HepG2 (cell line): ENCODE data around the gene SMKR1. TPM values are rescaled to one million over a fixed set of nuclear protein-coding genes. Genes with fewer than 3 reads are reported as not detected.

Experiments
- ATAC-seq: fragments of 200-7000 bp; cut with Tn5 transposase; 3 replicates; pipeline ENCODE4 v1.9.1; 2020; ENCODE audit warnings: mild to moderate bottlenecking, moderate library complexity
- BruUV-seq: library from RNA; stranded (reverse); fragments of 400-500 nt; replicated peaks from 2 replicates; lab custom pipeline; 2021; lab: Mats Ljungman, UMichigan
- CTCF ChIA-PET: fragments of 300-600 bp; formaldehyde crosslinking; extraction: SDS; loops from one replicate; lab custom pipeline; 2021; ENCODE audit warnings: low total read pairs, inconsistent platforms, low intra/inter-chr PET ratio; lab: Yijun Ruan, JAX
- POLR2A ChIA-PET: fragments of 350-600 bp; sonication (Branson Sonifier 250); formaldehyde crosslinking; loops from one replicate; lab custom pipeline; 2020; ENCODE audit warnings: antibody characterized with exemption, inconsistent platforms; lab: Yijun Ruan, JAX
- DNase-seq: peaks from one replicate; pipeline ENCODE4 v3.0.0-alpha.2; 2015; ENCODE audit warnings: low spot score
- FAIRE-seq: peaks from 3 replicates; lab custom pipeline; 2011; peaks lifted over from hg19 to GRCh38; lab: Jason Lieb, UNC
- H2AFZ ChIP-seq: one replicate; pipeline ENCODE4 v1.6.1; 2011; ENCODE audit warnings: low read length, inconsistent platforms
- H3K27ac ChIP-seq: fragments of 300-600 bp; 3 replicates; pipeline ENCODE4 v1.8.0; 2011; ENCODE audit warnings: mixed run types, mild to moderate bottlenecking, mixed read lengths, low read length, inconsistent platforms; ENCODE audit not compliant: insufficient read depth; ENCODE audit errors: extremely low read length
- H3K27me3 ChIP-seq, 2 experiments: fragments of 200-600 bp in 1 of 2; 2 replicates in 1 of 2; 3 replicates in 1 of 2; pipeline versions ENCODE4 v1.6.0 to v1.8.0; 2011; ENCODE audit warnings: low read length in 2 of 2, mild to moderate bottlenecking in 2 of 2, moderate library complexity in 2 of 2, inconsistent platforms in 1 of 2; ENCODE audit not compliant: insufficient read depth in 2 of 2, control insufficient read depth in 1 of 2
- H3K36me3 ChIP-seq, 2 experiments: fragments of 200-600 bp in 1 of 2; replicated peaks in 1 of 2; 2 replicates in 1 of 2; 3 replicates in 1 of 2; pipeline versions ENCODE4 v1.5.1 to v1.8.0; 2011; ENCODE audit warnings: low read length in 2 of 2, inconsistent platforms in 1 of 2; ENCODE audit not compliant: insufficient read depth in 2 of 2, control insufficient read depth in 1 of 2
- H3K4me1 ChIP-seq: 2 replicates; pipeline ENCODE4 v1.5.1; 2012; ENCODE audit warnings: low read length, inconsistent platforms; ENCODE audit not compliant: insufficient read depth
- H3K4me2 ChIP-seq: 2 replicates; pipeline ENCODE4 v1.6.0; 2011; ENCODE audit warnings: low read depth, low read length, inconsistent platforms
- H3K4me3 ChIP-seq, 3 experiments: fragments of 200-600 bp in 1 of 3; sonication (generic), shearing (Covaris generic) in 1 of 3; replicated peaks in 1 of 3; 2 replicates each; pipeline ENCODE4 v1.5.1; 2011 to 2016; ENCODE audit warnings: low read length in 3 of 3, inconsistent platforms in 2 of 3, low read depth in 2 of 3, mild to moderate bottlenecking in 2 of 3, control low read depth in 1 of 3, mixed read lengths in 1 of 3; ENCODE audit not compliant: insufficient read depth in 1 of 3
- H3K79me2 ChIP-seq: one replicate; pipeline ENCODE4 v1.6.1; 2011; ENCODE audit warnings: low read length, inconsistent platforms; ENCODE audit not compliant: insufficient read depth
- H3K9ac ChIP-seq: 2 replicates; pipeline ENCODE4 v1.6.0; 2011; ENCODE audit warnings: mild to moderate bottlenecking, low read depth, low read length, inconsistent platforms; ENCODE audit not compliant: insufficient read depth
- H3K9me3 ChIP-seq: 2 replicates; pipeline ENCODE4 v1.5.1; 2012; ENCODE audit warnings: mild to moderate bottlenecking, low read length
- H4K20me1 ChIP-seq: 2 replicates; pipeline ENCODE4 v1.6.0; 2011; ENCODE audit warnings: inconsistent platforms, mild to moderate bottlenecking, low read length, moderate library complexity; ENCODE audit not compliant: insufficient read depth
- FOXK2 ChIP-seq: fragments of 450-650 bp; IDR thresholded peaks from 2 replicates; pipeline ENCODE4 v1.6.1; 2016
- HIVEP1 ChIP-seq: sonication (generic); formaldehyde crosslinking; IDR thresholded peaks from 2 replicates; pipeline ENCODE4 v1.4.0; 2020; ENCODE audit warnings: mild to moderate bottlenecking, missing genetic modification reagents
- NFATC3 ChIP-seq: sonication (generic); formaldehyde crosslinking; IDR thresholded peaks from 2 replicates; pipeline ENCODE4 v1.5.1; 2020; ENCODE audit warnings: mild to moderate bottlenecking, missing genetic modification reagents
- SRSF9 ChIP-seq: fragments of 200-400 bp; formaldehyde crosslinking; IDR thresholded peaks from 2 replicates; pipeline ENCODE4 v1.6.1; 2018; ENCODE audit warnings: borderline replicate concordance, mild to moderate bottlenecking, low read depth, low read length; ENCODE audit not compliant: insufficient read depth, poor library complexity, severe bottlenecking
- TFDP2 ChIP-seq: sonication (generic); formaldehyde crosslinking; IDR thresholded peaks from 2 replicates; pipeline ENCODE4 v1.4.0; 2020; ENCODE audit warnings: missing genetic modification reagents
- TRIM24 ChIP-seq: sonication (generic); formaldehyde crosslinking; IDR thresholded peaks from 2 replicates; pipeline ENCODE4 v1.8.0; 2022; ENCODE audit warnings: mild to moderate bottlenecking, missing genetic modification reagents
- ZFP36L1 ChIP-seq: sonication (generic); formaldehyde crosslinking; IDR thresholded peaks from 2 replicates; pipeline ENCODE4 v1.8.0; 2022; ENCODE audit warnings: mild to moderate bottlenecking, missing genetic modification reagents, moderate library complexity
- ZMYM4 ChIP-seq: sonication (generic); formaldehyde crosslinking; IDR thresholded peaks from 2 replicates; pipeline ENCODE4 v1.8.1; 2023; ENCODE audit warnings: mild to moderate bottlenecking, missing genetic modification reagents
- ZNF329 ChIP-seq: sonication (generic); formaldehyde crosslinking; IDR thresholded peaks from 2 replicates; pipeline ENCODE4 v1.9.0; 2021; ENCODE audit warnings: low read depth, mild to moderate bottlenecking, missing genetic modification reagents
- ZNF331 ChIP-seq: sonication (generic); formaldehyde crosslinking; IDR thresholded peaks from 2 replicates; pipeline ENCODE4 v1.4.0; 2020; ENCODE audit warnings: missing genetic modification reagents
- ZNF354B ChIP-seq: sonication (generic); formaldehyde crosslinking; IDR thresholded peaks from 2 replicates; pipeline ENCODE4 v1.8.0; 2022; ENCODE audit warnings: mild to moderate bottlenecking, missing genetic modification reagents
- ZNF512 ChIP-seq: sonication (generic); formaldehyde crosslinking; IDR thresholded peaks from 2 replicates; pipeline ENCODE4 v1.4.0; 2020; ENCODE audit warnings: mild to moderate bottlenecking, missing genetic modification reagents
- ZNF616 ChIP-seq: sonication (generic); formaldehyde crosslinking; IDR thresholded peaks from 2 replicates; pipeline ENCODE4 v1.5.0; 2020; ENCODE audit warnings: low read depth, mild to moderate bottlenecking, missing genetic modification reagents
- ZNF768 ChIP-seq: sonication (generic); formaldehyde crosslinking; IDR thresholded peaks from 2 replicates; pipeline ENCODE4 v1.4.0; 2020; ENCODE audit warnings: missing genetic modification reagents
- WGBS: methylation state at CpG from one replicate; pipeline ENCODE4 v1.1.6; 2017; ENCODE audit warnings: low lambda C conversion rate; 5-methylcytosine and 5-hydroxymethylcytosine counted together
- in situ Hi-C: cut with HindIII; loops from 2 replicates; pipeline ENCODE4 v1.10.0; 2017; ENCODE audit warnings: low pct_unique_long_range_greater_than_20kb; ENCODE audit not compliant: extremely low pct_ligation_motif_present
- intact Hi-C: fragments of 100-400 bp; cut with micrococcal nuclease; formaldehyde crosslinking; loops from one replicate; pipeline ENCODE4 v1.10.0; 2022; ENCODE audit not compliant: unreplicated experiment
- polyA plus RNA-seq, 8 experiments: library from polyadenylated mRNA; depleted of rRNA in 3 of 8; stranded (reverse) in 7 of 8; unstranded in 1 of 8; fragments of >200 nt; fragmentation: Illumina TruSeq in 4 of 8; extraction: Trizol in 4 of 8; gene quantifications; 2 replicates each; pipeline versions ENCODE4 v1.2.1 to v1.2.3, GENCODE V29; 2011 to 2016; ENCODE audit warnings: low read depth in 4 of 8, missing spikeins in 1 of 8, mixed read lengths in 1 of 8; ENCODE audit not compliant: insufficient read depth in 1 of 8
- total RNA-seq, 5 experiments: library from RNA; depleted of rRNA; stranded (reverse); fragments of >200 nt; fragmentation: Illumina TruSeq; extraction: Trizol; gene quantifications; 2 replicates each; pipeline ENCODE4 v1.2.3, GENCODE V29; 2016; ENCODE audit warnings: low read depth in 1 of 5

The SMKR1 gene
- total and polyA plus RNA-seq, 2 of the 13 experiments (the other 11 are each of a cell fraction or from before 2014, with no cell fraction given) = 0.07 TPM; not detected in 1

GRCh38 chr7:129499999-129500398 is 2.3 kb upstream of the SMKR1 start:
- Histone ChIP-seq H3K27ac (no peak overlapping the region), H3K9me3 (no peaks in the 10 kb centered on the region), H3K9ac (no peak overlapping the region), H4K20me1 (no peaks in the 10 kb centered on the region), H3K27me3 (peaks cover 2 to 34% of the 10 kb centered on the region in 2 experiments; a peak in 4 of 5 replicates), H2AFZ (no peak overlapping the region), H3K4me2 (no peak overlapping the region), H3K4me1 (peaks cover 40% of the 10 kb centered on the region), H3K36me3 (no peaks in the 10 kb centered on the region), H3K79me2 (no peaks in the 10 kb centered on the region), H3K4me3 (no peak overlapping the region)
- intact Hi-C loops (no loop called here), in situ Hi-C loops (no loop called here)
- no peak for DNase-seq
- no TSS peak for BruUV-seq
- no peak for ATAC-seq
- FAIRE-seq = no peak
- ChIA-PET CTCF (no interaction called here), POLR2A (no interaction called here)
- TF ChIP-seq ZNF331 (CRISPR knock-in tag) (no peak), ZNF512 (CRISPR knock-in tag) (no peak), NFATC3 (no peak)
- 68% methylated on average over 6 of the region's 6 CpGs for WGBS

GRCh38 chr7:129502708-129503685 is 666 bp downstream of the SMKR1 start:
- in situ Hi-C loops (no loop called here), intact Hi-C loops (no loop called here)
- CTCF ChIA-PET = no interaction called here
- Histone ChIP-seq H3K36me3 (no peaks in the 10 kb centered on the region), H2AFZ (no peak overlapping the region), H3K9me3 (no peaks in the 10 kb centered on the region), H3K27ac (no peak overlapping the region), H3K9ac (no peak overlapping the region), H3K4me1 (peaks cover 16% of the 10 kb centered on the region), H4K20me1 (no peaks in the 10 kb centered on the region), H3K4me2 (peak overlapping the region; percentile 77), H3K4me3 (peak overlapping the region; percentile 51 to 70 (median 55); a peak in 5 of 6 replicates), H3K27me3 (peaks cover 2 to 36% of the 10 kb centered on the region in 2 experiments; a peak in 4 of 5 replicates), H3K79me2 (no peaks in the 10 kb centered on the region)
- no TSS peak for BruUV-seq
- 24% methylated on average over 26 of the region's 58 CpGs for WGBS
- no peak for FAIRE-seq
- POLR2A ChIA-PET = no interaction called here
- no peak for DNase-seq
- peak; percentile 50 for ATAC-seq
- no peak for TF ChIP-seq TFDP2
- TF ChIP-seq TRIM24 = no peak
- peak; percentile 3; the same call in 1 of the 2 replicates for TF ChIP-seq ZNF768
- TF ChIP-seq ZFP36L1 (CRISPR knock-in tag) = no peak
- TF ChIP-seq ZNF354B (CRISPR knock-in tag) = no peak
- no peak for TF ChIP-seq FOXK2
- peak; percentile 28; the same call in 1 of the 2 replicates for TF ChIP-seq HIVEP1 (CRISPR knock-in tag)
- 0 out of 2 replicates have a peak, but pooled peaks have one; percentile 10 for TF ChIP-seq ZNF616 (CRISPR knock-in tag)
- 0 out of 2 replicates have a peak, but pooled peaks have one; percentile 14 for TF ChIP-seq ZNF329 (CRISPR knock-in tag)
- TF ChIP-seq SRSF9 = no peak
- TF ChIP-seq ZMYM4 (CRISPR knock-in tag) = 0 out of 2 replicates have a peak, but pooled peaks have one; percentile 8
